ENCODE data around the gene UCMA.

DNA sequence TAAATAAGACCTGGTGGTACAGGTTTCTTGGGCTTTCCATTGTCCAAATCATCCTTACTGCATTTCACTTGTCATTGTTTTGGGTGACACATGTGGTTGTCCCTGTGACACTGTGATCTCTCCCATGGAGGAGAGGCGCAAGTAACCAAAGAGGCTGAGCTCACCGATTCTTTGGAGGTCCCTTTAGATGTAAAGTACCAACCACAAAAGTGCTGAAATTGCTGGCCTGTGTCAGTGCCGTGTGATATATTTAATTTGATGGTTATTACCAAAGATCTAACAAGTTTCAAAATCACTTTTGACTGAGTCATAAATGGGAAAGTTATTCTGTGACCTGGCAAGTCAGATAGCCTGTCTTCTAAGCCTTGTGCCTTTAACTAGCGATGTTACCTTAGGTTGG lies 53.4 kb downstream of the UCMA start:
- TF ChIP-seq, protein P1, sequence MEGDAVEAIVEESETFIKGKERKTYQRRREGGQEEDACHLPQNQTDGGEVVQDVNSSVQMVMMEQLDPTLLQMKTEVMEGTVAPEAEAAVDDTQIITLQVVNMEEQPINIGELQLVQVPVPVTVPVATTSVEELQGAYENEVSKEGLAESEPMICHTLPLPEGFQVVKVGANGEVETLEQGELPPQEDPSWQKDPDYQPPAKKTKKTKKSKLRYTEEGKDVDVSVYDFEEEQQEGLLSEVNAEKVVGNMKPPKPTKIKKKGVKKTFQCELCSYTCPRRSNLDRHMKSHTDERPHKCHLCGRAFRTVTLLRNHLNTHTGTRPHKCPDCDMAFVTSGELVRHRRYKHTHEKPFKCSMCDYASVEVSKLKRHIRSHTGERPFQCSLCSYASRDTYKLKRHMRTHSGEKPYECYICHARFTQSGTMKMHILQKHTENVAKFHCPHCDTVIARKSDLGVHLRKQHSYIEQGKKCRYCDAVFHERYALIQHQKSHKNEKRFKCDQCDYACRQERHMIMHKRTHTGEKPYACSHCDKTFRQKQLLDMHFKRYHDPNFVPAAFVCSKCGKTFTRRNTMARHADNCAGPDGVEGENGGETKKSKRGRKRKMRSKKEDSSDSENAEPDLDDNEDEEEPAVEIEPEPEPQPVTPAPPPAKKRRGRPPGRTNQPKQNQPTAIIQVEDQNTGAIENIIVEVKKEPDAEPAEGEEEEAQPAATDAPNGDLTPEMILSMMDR (IDR thresholded peaks at IDR 0.05): no peak
- TF ChIP-seq POLR2A (IDR thresholded peaks at IDR 0.05): no peak
- no peak for TF ChIP-seq EP300 (IDR thresholded peaks at IDR 0.05; ENCODE audit: low read depth)
